GM21528 (cell line): ENCODE data around the gene ZNF668.

ENCODE experiments used
- ATAC-seq: cut with Tn5 transposase; IDR thresholded peaks from one replicate; pipeline ENCODE4 v1.9.1; 2021; ENCODE audit warnings: mild to moderate bottlenecking, moderate library complexity; ENCODE audit not compliant: unreplicated experiment, low FRiP score

Gene ZNF668

GRCh38 chr16:31081428-31082351 is 7.7 kb upstream of the ZNF668 start:
- ATAC-seq = no peak

- no peak for ATAC-seq
Measured at GRCh38 chr16:31080756-31081419, 6.8 kb upstream of the ZNF668 start.

GRCh38 chr16:31080035-31080629 is 6.1 kb upstream of the ZNF668 start:
- ATAC-seq = no peak

GRCh38 chr16:31079342-31079944 is 5.4 kb upstream of the ZNF668 start:
- no peak for ATAC-seq

GRCh38 chr16:31078597-31079341 is 4.7 kb upstream of the ZNF668 start:
- ATAC-seq = no peak

GRCh38 chr16:31077592-31078396 is 3.8 kb upstream of the ZNF668 start:
- ATAC-seq = no peak

- no peak for ATAC-seq
Measured at GRCh38 chr16:31077024-31077423, 3.0 kb upstream of the ZNF668 start.

- no peak for ATAC-seq
Measured at GRCh38 chr16:31076319-31076718, 2.3 kb upstream of the ZNF668 start.

GRCh38 chr16:31074814-31075183 is 759 bp upstream of the ZNF668 start:
- no peak for ATAC-seq

GRCh38 chr16:31073142-31073969 is 684 bp downstream of the ZNF668 start:
- ATAC-seq = peak; percentile 54

- ATAC-seq = peak; percentile 10
Measured at GRCh38 chr16:31072540-31073141, 1.4 kb downstream of the ZNF668 start.

- ATAC-seq = no peak
Measured at GRCh38 chr16:31071861-31072260, 2.2 kb downstream of the ZNF668 start.

- ATAC-seq = no peak
Measured at GRCh38 chr16:31067342-31067741, 6.7 kb downstream of the ZNF668 start.

GRCh38 chr16:31064882-31065461 is 9.1 kb downstream of the ZNF668 start:
- no peak for ATAC-seq

- ATAC-seq = no peak
Measured at GRCh38 chr16:31063843-31064611, 10.0 kb downstream of the ZNF668 start.

- no peak for ATAC-seq
Measured at GRCh38 chr16:31063495-31063842, 10.6 kb downstream of the ZNF668 start.

- no peak for ATAC-seq
Measured at GRCh38 chr16:31061813-31062440, 12.1 kb downstream of the ZNF668 start.
